Inferior parietal cortex (tissue), 1 donor: ENCODE measurements around the gene FBXL7.

Experiments
- DNase-seq: peaks from one replicate; pipeline ENCODE4 v3.0.0-alpha.2; 2016; ENCODE audit errors: extremely low spot score

Gene FBXL7

GRCh38 chr5:15502208-15502607 lies 2.2 kb downstream of the FBXL7 start:
- no peak for DNase-seq

DNA sequence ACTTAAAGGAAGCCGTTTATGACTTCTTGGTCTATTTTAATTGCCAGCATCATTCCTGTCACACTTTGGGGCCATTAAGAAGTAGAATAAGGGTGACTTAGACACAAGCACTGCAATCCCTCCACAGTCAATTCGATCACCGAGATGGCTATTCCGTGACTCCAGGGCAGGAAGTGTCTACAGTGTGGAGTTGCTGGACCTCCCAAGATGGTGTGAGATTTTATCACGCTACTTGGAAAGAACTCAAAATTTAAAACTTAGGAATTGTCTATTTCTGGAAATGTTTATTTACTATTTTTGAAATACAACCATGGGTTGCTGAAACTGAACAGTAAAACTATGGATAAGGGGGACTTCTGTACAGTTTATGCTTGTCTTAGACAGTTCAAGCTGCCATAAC lies 6.2 kb downstream of the FBXL7 start:
- DNase-seq: no peak

DNA sequence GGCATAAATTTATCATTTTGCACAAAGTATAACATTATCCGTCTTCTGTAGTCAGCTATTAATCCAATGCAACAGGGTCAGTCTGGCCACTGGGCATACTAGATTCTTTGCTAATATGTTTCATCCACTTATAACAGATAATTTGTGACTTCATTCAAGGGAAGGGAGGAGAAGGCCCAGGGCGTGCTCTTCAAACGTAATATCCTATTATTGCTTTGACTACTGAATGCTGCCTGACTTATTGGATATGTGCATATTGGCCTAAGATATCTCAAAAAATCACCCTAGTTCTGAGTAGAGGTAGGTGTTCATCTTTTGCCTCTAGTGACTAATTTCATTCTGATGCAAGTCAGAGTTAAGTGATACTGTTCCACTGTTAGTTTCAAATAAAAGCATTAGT lies 6.9 kb downstream of the FBXL7 start:
- DNase-seq: no peak

- DNase-seq: no peak
Measured at GRCh38 chr5:15510092-15510491, 10.1 kb downstream of the FBXL7 start.

DNA sequence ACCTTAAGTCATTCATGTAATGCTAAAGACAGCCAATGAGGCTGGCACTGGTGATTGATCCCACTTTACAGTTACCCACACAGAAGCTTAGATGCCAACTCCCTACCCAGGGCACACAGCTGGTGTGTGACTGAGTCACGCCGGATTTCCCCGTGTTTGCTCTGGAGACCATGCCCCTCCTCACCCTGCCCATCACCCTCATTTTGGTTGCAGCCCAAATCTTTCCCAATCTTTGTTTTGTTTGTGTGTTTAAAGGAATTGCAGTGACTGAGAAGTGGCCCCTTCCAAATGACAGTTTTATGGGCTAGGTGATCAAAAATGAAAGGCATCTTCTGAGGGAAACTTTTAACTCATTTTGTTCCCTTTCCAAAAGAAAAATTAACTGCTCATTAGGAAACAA lies 10.9 kb downstream of the FBXL7 start:
- DNase-seq: no peak

- DNase-seq: no peak
Measured at GRCh38 chr5:15513431-15513830, 13.5 kb downstream of the FBXL7 start.

DNA sequence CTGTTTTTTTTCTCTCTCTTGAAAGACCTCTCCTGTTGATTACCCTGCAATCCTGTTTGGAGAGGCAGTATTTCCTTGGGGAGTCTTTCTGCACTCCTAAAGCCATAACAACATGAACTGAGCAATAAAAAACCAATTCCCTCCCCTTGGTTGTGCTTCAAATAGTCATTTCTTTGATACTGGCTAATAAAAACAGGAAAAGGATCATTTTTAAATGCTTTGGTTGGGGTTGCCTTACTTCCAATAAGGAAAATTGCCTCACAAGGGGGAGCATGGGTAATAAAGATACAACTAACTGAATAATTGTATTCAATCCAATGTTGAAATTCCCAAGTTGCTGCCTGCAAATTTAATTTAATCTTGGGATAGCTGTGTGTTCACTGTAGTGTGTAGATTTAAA lies 13.9 kb downstream of the FBXL7 start:
- DNase-seq: no peak

DNA sequence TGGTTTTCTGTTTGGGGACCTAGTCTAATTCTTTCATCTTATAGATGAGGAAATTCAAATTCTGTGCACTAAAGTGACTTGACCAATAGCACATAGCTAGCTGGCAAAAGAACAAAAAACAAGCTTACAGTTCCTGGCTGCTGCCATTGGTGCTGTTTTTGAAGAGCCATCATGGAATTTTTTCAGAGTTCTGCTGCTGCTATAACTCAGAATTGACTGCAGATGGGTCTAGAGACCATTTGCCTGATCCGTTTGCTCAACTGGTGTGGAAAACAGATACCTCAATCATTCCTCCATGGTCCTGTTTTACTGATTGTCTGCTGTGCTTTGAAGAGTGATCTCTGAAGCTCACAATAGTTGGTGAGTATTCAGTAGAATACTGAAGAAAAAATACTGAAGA lies 15.2 kb downstream of the FBXL7 start:
- peak; percentile 34 for DNase-seq

DNA sequence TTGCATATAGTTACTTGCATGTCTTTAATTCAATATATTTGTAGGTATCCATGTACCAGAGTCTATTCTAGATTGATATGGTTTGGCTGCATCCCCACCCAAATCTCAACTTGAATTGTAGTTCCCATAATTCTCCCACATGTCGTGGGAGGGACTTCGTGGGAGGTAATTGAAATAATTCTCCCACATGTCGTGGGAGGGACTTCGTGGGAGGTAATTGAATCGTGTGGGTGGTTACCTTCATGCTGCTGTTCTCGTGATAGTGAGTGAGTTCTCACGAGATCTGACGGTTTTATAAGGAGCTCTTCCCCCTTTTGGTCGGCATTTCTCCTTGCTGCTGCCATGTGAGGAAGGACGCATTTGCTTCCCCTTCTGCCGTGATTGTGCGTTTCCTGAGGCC lies 16.5 kb downstream of the FBXL7 start:
- no peak for DNase-seq

GRCh38 chr5:15518786-15519185 lies 18.8 kb downstream of the FBXL7 start:
- no peak for DNase-seq

- DNase-seq: no peak
Measured at GRCh38 chr5:15520856-15521255, 20.9 kb downstream of the FBXL7 start.

DNA sequence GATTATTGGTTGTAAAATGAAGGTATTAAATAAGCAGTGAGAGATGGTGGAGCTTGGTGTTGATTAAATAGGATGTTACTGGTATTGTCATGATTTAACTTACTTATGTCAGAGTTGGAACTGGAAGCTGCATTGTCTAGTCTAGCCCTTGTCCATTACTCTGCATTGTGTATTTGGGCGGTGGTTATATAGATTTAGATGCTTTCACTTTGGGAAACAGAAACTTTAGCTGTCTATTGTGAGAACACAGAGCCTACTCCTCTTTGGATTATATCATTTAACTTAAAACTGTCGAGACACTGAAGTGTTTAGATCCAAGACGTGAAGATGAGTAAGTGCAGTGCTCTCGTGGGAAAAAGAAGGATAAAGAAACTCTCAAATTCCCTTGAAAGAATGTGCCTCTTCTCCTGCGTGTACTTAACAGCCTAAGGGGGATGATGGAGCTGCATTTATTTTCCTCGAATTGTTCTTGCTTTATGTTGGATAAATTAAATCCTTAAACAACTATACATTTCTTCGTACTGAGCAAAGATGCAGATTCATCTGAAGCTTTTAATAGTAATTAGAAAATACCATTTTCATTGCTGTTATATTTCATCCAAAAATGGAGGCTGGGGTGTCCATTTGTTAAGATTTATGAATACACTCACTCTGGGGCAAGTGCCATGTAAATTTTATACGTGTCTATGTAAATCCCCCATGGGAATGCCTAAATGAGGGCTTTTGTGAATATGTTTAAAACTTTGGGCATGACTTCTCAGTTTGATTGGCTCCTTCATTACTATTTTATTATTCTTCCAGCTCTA lies 21.6 kb downstream of the FBXL7 start:
- no peak for DNase-seq

GRCh38 chr5:15522187-15522520 lies 22.2 kb downstream of the FBXL7 start:
- no peak for DNase-seq

GRCh38 chr5:15524712-15525111 lies 24.7 kb downstream of the FBXL7 start:
- DNase-seq: no peak

GRCh38 chr5:15525703-15526275 lies 25.8 kb downstream of the FBXL7 start:
- no peak for DNase-seq

DNA sequence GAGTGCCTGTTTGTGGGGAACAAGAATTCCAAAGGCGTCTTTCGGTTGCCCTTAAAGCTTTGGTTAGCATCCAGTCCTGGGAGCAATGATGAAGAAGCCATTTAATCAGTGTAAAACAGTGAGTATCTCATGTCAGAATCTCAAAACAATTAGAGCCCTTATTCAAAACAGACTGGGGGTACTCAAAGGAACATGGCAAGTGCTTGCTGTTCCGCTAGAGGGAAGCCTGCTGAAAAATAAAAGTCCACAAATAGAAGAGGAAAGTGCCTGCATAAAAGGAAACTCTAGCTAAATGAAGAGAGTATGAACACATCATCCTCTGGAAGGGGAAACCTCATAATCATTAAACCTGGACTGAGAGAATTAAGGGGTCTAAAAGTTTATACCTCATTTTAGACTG lies 26.4 kb downstream of the FBXL7 start:
- peak; percentile 49 for DNase-seq

- DNase-seq: no peak
Measured at GRCh38 chr5:15528476-15528875, 28.5 kb downstream of the FBXL7 start.

DNA sequence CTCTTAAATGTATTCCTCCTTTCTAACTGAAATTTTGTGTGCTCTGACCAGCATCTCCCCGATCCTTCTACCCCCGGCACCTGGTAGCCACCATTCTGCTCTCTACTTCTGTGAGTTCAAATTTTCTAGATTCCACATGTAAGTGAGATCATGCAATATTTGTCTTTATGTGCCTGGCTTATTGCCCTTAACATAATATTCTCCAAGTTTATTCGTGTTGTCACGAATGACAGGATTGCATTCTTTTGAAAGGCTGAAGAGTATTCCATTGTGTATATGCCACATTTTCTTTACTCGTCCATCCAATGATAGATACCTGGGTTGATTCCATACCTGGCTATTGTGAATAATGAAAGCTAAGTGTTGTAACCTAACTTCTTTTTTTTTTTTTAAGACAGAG lies 29.0 kb downstream of the FBXL7 start:
- DNase-seq: no peak

DNA sequence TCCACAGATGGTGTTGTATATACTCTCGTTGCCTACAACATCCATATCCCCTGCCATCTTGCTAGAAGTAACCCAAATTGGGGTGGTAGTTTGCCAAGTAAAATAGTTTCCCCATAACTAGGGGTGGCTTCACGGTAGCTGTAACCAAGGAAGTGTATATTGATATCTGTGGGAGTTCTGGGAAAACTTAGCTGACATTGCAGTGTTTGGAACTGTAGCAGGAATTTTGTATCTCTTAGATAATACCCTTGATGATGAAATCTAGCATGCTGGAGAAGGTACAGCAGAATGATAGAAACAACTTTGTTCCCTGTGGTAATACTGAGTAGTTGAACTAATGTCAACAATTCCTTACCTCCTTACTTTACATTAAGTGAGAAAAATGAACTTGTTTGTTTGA lies 29.8 kb downstream of the FBXL7 start:
- no peak for DNase-seq

DNA sequence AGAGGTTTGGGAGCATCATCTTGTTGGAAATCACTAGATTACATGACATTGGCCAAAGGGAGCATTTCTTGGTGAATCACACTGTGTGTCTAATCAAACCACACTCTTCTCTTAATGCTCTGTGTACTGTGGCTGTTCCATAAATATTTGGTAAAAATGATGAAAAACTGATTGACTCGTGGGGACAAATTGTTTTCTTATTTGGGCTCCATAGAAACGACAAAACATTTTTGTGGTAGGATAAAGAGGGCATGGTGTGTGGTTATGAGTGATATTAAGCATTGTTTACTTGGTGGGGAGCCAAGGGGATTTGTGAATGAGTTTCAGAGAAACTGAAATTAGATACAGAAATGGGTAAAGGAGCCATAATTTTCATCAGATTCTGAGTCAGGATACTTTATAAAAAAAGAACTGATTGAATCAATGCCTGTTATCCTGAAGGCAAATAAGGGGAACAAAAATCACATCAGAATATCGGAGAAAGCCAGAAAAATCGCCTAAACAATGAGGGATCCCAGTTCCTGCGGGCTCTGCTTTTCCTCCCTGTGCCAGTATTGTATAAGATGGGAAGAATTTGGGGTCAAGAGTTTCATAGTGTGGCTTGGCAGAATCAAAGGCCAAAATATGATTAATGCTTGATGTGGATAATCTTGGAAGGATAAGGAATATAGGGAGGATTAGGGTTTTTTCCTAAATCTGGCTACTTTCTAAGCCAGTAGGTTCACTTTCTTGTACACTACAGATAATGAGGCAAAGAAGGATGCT lies 33.3 kb downstream of the FBXL7 start:
- no peak for DNase-seq

GRCh38 chr5:15535938-15536337 lies 36.0 kb downstream of the FBXL7 start:
- no peak for DNase-seq

- DNase-seq: no peak
Measured at GRCh38 chr5:15538516-15538915, 38.5 kb downstream of the FBXL7 start.

DNA sequence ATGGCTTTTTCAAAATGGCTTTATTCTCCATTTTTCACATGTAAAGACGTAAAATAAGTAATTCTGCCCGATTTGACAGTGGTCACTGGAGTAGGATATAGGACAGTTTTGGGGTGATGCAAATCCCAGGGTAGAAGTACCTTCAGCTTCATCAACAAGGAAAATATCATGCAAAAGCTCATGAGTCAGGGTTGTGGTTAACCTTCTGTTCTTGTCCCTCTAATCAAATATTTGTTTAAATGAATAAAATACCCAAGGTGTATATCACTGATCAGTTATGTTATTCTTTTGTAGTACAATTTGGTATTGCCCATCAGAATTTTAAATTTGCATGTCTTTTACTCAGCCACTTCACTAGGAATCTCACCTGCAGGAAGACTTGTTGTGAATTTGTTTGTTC lies 40.0 kb downstream of the FBXL7 start:
- no peak for DNase-seq
